GM21447 (cell line): ENCODE results near the gene GGN.
A peak's percentile ranks its signal among the peaks of the same experiment; 100 is the strongest.
"Not testable (repeated sequence)": the region's sequence is repeated elsewhere in the genome, so short reads cannot be mapped to it uniquely, and the experiment has no call there.

Source experiments
- ATAC-seq: cut with Tn5 transposase; IDR thresholded peaks from one replicate; pipeline ENCODE4 v1.9.1; 2021; ENCODE audit not compliant: unreplicated experiment

Gene GGN, protein sequence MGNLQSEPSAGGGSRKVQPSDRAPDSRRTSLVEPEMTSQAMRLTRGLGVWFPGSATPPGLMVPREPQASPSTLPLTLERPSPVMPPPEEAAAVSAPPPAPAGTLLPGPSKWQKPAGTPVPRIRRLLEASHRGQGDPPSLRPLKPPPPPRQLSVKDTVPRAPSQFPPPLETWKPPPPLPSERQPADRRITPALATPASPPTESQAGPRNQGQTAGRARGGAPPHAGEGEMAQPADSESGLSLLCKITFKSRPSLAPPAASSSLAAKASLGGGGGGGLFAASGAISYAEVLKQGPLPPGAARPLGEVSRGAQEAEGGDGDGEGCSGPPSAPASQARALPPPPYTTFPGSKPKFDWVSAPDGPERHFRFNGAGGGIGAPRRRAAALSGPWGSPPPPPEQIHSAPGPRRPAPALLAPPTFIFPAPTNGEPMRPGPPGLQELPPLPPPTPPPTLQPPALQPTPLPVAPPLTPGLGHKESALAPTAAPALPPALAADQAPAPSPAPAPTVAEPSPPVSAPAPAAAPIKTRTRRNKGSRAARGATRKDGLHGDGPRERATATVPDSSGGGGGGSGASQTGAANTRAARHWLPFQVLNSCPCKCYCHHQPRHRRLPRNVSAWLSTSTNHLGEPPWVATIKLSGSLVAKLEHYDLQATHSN

DNA sequence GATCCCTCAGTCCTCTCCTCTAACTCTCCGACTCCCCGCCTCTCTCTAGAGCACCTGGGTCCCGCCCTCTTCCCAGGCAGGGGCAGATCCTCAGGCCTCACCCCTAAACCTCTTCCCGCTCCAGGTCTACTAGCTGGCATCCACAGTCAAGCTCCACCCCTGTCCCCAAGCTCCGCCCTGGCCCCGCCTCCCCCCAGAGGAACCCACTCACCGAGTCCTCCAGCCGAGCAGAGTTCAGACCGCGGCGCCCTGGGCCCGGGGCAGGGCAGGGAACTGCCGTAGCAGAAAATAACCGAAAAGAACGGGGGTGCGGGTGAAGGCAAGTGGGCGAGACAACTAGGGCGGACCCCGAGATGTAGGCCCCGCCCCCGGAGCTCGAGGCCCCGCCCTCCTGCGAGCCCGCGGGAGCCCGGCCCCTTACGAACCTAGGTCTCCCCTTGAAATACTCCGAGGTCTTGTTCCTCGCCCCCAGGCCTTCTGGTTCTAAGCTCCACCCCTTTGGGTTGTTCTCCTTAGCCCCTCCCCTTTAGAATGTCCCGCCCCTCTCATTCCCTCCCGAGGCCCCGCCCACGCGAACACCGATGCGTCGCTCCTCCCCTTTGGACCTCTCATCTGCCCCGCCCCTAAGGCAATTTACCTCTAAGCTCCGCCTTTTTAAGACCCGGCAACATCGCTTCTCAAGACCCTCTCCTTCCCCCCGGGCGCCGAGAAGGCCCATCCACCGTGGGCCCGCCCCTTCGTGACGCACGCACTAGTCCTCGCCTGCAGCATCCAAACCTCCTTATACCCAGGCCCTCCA is at the start of gene GGN:
Gene GGN, minus strand, starts transcription at position 485 of the 799 bp plus-strand sequence. CDS start 773 bp downstream, outside the sequence.
- ATAC-seq: peak; percentile 43

DNA sequence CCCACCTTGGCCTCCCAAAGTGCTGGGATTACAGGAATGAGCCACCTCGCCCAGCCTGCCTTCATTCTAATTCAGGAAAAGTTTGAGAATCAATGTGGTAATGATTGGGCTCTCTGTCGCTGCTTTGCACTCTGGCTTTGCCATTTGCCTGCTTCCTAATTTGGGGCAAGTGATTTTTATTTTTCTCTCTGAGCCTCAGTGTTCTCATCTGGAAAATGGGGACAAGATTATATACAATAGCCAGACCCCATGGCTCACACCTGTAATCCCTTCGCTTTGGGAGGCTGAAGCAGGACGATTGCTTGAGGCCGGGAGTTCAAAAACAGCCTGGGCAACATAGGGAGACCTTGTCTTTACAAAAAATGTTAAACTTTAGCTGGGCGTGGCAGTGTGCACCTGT is 49.5 kb upstream of the GGN start:
- ATAC-seq: no peak

DNA sequence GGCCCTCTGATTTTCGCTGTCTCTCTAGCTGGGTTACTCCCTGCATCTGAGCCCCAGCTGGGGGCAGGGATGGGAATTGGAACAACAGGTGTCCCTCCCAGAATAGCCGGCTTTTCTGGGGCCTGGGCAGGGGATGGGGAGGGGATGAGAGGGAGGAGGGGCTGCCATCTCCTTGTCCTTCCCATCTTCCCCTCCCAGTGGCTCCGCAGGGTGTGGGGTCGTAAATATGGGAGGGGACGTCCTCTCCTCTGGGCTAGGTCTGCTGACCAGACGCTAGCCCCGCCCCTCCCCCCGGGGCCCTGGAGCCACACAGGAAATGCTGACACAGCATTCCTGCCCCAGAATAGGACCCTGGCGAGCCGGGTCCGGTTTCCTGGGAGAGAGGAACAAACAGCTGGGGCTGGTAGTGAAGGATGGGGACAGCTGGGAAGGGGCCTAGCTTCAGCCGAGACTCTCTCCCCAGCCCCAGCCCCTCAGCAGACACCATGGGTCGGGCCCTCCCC is 46.8 kb upstream of the GGN start:
- no peak for ATAC-seq

DNA sequence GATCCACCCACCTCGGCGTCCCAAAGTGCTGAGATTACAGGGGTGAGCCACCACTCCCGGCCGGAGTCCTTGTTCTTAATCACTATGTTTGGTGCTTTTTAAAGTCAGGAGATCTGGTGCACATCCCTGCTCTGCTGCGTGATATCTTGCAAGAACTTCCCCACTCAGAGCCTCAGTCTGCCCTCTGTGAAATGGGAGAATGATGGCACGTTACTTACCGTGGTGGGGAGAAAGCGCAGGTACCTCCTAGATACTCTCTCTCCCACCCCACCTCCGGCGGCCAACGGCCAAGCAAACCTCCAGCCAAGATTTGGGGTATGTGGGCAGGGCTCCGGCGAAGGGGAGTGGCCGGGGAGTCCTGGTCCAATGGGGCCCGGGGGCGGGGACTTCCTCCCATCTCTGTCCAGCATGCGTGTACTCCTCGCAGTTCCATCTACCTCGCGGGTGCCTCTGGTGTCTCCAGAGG is 45.5 kb upstream of the GGN start, which contains the start of gene RYR1:
Gene RYR1, plus strand, starts transcription at position 424 of the 466 bp plus-strand sequence. CDS start 139 bp downstream, outside the sequence.
- no peak for ATAC-seq

DNA sequence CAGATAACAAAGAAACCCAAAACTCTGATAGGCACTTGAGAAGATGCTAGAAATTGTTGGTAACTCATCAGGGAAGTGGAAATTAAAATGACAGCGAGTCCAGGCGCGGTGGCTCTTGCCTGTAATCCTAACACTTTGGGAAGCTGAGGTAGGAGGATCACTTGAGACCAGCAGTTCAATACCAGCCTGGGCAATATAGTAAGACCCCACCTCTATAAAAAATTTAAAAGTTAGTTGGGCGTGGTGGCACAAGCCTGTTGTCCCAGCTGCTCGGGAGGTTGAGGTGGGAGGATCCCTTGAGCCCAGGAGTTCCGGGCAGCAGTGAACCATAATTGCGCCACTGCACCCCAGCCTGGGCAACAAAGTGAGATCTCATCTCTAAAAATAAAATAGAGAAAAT is 43.1 kb upstream of the GGN start:
- ATAC-seq: no peak

DNA sequence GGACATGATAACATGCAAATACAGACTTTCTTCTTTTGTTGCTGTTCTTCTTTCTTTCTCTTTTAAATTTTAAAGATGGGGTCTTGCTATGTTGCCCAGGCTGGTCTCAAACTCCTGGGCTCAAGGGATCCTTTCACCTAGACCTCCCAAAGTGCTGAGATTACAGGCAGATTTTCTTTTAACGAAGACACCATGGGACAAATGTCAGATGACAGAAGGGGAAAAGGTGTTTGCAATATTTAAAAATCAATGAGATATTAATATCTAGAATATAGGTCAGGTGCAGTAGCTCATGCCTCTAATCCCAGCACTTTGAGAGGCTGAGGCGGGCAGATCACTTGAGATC is 42.0 kb upstream of the GGN start:
- no peak for ATAC-seq

DNA sequence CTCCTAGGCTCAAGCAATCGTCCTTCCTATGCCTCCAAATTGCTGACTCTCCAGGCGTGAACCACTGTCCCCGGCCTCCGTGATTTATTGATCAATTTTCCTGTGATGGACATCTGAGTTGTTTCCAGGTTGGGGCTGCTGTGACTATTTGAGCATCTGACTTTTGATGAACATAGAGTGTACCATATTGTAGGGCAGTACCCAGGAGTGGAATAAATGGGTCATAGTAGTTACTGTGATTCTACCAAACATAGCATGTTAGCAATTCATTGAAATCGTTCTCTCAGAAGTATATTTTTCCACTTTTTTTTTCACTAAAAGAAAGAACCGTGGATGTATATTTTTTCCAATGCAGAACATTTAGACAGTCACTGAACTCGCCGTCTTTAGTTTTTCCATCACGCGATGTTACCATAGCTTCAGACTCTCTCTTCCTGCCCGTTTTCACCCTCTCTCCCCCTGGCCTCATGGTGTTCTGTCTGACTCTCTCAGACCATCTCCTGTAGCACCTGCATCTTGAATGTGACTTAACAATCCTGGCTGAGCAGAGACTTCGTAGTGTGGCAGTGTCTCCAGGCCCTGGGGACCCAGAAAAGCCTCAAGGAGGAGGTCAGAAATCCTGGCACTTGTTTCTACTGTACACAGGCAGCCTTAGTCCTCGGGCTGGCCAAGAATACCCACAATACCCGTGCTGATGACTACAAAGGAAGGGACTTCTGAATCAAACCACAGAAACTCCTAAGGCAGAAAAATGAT is 41.4 kb upstream of the GGN start:
- ATAC-seq: no peak

DNA sequence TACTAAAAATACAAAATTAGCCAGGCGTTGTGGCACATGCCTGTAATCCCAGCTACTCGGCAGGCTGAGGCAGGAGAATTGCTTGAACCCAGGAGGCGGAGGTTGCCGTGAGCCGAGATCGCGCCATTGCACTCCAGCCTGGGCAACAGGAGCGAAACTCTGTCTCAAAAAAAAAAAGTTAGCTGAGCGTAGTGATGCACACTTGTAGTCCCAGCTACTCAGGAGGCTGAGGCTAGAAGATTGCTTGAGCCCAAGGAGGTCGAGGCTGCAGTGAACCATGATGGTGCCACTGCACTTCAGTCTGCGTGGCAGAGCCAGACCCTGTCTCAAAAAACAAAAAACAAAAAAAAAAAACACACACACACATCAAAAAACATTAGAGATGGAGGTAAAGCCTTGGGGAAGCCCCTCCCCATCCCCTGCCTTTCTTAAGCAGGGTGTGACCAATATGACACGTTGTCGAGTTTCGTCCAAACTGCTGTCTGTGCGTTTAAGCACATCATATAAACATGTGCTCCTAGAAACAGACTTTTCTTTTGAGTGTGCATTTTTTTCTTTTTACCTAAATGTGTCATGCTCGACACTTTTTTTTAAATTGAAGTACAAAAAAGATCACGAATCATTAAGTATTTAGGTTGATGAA is 39.3 kb upstream of the GGN start:
- ATAC-seq: not testable (repeated sequence)

DNA sequence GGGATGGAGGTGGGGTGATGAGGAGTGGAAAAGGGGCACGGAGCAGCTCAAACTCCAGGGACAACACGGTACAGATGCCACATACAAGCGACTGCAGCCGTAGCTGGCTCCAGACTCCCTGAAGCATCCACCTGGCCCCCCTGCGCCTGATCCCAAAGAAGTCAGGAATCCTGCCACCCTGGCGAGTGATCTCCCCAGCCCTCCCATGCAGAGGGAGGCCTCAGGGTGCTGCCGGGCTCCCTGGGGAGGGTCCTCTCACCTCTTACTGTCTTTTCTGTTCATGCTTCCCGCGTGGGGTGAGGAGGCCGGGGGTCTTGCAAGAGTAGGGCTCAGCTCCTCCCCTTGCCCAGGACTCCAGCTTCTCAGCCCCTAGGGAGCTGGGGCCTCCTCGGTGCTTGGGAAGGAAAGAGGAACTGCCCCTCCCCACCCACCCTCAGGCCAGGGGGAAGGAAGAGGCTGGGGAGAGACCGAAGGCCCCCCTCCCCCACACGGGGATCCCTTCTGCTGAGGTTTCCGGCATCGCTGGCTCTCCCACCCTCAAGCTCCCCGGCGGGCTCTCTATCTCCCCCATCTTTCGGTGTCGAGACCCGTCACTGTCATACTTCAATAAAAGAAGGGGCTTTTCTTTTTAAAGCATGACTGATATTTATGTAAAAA is 38.1 kb upstream of the GGN start, which contains the start of gene RASGRP4:
Gene RASGRP4, minus strand, starts transcription at position 410 of the 657 bp plus-strand sequence. Its CDS starts 128 bp downstream, at position 282.
- no peak for ATAC-seq

DNA sequence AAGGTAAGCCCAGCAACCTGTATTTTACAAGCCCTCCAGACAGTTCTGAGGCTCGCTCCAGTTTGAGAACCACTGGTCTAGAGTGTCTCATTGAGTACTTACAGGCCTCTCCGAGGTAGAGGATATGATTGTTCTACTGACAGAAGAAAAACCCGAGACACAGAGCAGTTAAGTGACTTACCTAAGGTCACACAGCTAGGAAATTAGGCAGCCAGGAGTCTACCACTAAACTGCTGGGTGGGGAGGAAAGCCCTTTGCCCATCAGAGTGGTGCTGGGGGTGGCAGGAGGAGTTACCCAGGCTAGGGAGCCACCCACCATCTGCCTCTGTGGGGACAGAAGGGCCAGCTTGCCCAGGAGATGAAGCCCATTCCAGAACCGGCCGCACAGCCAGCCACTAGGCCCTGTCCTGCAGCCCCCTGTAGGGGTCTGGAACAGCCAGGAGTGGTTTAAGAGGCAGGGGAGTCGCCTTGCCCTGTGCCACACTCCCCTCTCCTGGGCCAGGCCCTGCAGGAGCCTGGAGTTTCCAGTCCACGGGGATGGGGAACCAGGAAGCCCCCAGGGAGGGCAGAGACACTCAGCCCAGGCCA is 37.5 kb upstream of the GGN start:
- ATAC-seq: no peak

DNA sequence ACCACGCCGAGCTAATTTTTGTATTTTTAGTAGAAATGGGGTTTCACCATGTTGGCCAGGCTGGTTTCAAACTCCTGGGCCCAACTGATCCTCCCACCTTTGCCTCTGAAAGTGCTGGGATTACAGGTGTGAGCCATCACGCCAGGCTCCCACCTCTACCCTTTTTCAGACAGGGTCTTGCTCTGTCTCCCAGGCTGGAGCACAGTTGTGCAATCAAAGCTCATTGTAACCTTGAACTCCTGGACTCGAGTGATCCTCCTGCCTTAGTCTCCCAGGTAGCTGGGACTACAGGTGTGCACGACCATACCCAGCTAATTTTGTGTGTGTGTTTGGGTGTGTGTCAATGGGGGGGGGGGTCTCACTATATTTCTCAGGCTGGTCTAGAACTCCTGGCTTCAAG is 36.4 kb upstream of the GGN start:
- no peak for ATAC-seq

DNA sequence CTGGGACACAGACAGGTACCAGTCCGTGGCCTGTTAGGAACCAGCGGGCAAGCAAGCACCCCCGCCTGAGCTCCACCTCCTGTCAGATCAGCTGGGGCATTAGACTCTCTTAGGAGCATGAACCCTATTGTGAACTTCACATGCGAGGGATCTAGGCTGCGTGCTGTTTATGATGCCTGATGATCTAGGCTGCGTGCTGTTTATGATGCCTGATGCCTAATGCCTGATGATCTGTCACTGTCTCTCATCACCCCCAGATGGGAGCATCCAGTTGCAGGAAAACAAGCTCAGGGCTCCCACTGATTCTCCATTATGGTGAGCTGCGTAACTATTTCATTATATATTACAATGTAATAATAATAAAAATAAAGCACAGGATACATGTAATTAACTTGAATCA is 34.6 kb upstream of the GGN start:
- ATAC-seq: no peak

DNA sequence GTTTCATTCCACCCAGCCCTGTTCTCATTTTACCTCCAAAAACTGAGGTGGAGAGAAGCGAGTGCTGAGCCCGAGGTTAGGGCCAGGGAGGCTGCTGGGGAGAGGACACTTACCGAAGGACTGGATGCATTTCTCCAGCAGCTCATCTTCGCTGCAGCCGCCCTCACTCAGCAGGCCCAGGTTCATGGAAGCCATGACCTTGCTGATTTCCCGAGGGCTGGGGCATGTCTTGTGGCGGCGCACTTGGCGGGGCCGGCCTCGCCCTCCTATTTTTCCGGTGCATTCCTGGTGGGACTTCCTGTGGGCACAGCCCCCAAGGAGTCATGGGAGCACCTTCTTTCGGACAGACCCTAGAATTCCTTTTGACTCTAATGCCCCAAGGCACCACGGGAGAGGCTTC is 34.0 kb upstream of the GGN start:
- no peak for ATAC-seq

DNA sequence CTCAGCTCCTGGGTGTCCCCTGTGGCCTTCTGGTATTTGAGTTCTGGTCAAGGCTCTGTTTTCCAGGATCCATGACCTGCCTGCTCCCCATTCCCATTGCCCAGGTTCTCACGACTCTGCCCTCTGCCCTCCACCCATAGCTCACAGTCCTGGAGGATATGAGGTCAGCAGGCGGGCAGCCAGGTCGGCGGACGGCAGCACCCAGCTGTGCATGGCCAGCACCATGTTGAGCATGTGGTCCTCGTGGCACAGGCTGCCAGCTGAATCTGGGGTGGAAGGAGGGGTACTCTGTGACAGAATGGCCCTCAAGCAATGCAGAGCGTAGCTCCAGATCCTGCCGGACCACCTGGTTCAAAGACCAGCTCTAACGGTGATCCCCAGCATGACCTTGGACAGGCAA is 33.1 kb upstream of the GGN start:
- no peak for ATAC-seq

DNA sequence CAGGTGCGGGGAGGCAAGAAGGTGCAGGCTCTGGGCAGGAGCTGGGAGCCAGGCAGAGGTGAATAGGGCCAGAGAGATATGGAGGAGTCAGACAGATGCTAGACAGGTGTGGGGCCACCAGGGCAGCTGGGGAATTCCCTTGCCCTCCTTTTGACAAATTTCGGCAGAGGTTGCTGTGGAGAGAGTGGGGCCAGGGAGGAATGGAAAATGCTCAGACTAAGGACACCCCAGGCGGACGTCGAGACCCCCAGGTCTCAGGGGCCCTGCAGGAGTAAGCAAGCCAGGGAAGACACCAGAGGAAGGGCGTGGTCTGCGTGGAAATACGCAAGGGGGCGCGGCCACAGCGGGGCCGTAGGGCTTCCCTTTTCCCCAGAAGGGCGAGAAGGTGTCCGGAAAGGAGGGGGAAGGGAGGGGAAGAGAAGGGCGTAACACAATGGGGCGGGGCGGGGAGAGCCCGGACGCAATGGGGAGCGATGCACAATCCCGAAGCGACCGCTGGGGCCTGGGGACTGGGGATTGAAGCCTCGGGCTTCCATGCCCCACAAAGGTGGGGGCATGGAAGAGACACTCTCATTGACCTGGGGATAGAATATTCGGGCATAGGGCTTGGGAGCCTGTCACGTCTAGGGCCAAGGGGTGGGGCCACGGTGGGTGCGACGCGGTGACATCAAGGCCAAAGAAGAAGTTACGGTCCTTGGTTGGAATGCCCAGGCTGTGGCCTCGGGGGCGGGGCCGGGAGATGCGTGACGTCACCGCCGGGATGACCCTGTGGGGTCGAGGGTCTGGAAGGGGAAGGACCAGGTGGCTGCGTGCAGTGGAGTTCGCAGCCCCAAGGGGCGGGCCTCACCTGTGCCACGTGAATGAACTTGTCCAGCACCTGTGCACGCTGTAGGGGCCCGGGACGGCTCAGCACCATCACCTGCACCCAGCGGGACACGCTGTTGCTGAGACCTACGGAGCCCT is 30.0 kb upstream of the GGN start:
- ATAC-seq: no peak

DNA sequence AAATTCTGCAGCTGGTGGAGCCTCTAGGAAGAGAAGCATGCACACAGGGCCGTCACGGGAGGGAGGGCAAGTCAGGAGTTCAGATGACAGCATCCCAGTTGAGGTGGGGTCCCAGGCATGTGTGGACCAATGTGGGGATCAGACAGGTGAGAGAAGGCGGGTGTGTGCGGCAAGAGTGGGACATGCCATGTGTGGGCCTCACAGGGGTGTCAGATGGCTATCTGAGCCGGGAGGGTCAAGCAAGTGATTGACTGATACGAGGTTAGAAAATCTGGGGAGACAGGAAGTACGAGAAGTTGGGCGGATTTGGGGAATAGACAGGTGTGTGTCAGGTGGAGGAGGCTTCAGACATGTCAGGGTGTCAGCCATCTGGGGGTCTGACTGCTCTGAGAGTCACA is 29.3 kb upstream of the GGN start:
- no peak for ATAC-seq

DNA sequence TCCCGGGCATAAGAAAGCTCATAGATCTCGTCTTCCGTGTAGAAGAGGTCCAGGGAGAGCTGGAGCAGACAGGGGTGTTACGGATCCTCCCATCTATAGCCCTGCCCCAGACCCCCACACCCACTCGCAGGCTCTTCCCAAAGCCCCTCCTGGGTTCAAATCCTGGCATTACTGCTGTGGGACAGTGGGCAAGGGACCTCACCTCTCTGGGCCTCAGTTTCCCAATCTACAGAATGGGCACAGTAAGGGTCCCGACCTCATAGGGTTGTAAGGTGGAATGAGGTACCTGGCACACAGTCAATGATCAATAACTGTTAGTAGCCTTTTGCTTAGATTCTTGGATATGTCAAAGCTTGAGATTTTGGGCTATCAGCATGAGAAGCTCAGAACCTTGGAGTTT is 25.6 kb upstream of the GGN start:
- ATAC-seq: no peak

DNA sequence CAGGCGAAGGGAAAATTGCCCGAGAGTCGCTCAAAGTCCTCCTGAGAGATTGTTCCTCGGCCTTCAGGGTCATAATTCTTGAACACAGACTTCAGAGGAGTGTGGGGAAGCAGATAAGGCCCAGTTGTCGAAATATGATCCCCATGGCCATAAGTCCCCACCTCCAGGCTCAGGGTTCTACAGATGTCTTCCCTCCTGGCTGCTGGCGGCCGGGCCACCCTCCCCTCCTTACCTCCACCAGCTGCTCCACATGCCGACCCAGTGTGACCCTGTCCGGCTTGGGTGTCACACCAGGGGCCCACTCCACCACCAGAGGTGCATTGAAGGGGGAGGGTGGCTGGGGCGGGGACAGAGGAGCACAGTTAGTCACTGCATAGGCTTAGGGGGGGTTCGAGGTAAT is 25.1 kb upstream of the GGN start:
- no peak for ATAC-seq
